Activated T-helper 17 cell treated with anti-CD3 and anti-CD28 coated beads, Interleukin-2, amount 50 U/mL, for 72 hours (primary cell): ENCODE data around the gene PDGFRB. TPM values are rescaled to one million over a fixed set of nuclear protein-coding genes. Genes with fewer than 3 reads are reported as not detected.

Source experiments
- ATAC-seq: fragments of 150-1000 bp; cut with Tn5 transposase; replicated peaks from 2 replicates; pipeline ENCODE4 v1.10.0; 2021; ENCODE audit warnings: mild to moderate bottlenecking, moderate library complexity
- H3K27ac Mint-ChIP-seq: one replicate; pipeline ENCODE4 v1.8.0; 2022; ENCODE audit warnings: mixed read lengths
- H3K27me3 Mint-ChIP-seq: one replicate; pipeline ENCODE4 v1.8.0; 2022; ENCODE audit warnings: mixed read lengths
- H3K36me3 Mint-ChIP-seq: one replicate; pipeline ENCODE4 v1.8.0; 2022; ENCODE audit warnings: low read depth, mild to moderate bottlenecking, mixed read lengths
- H3K4me1 Mint-ChIP-seq: one replicate; pipeline ENCODE4 v1.8.0; 2022; ENCODE audit warnings: mixed read lengths
- H3K4me3 Mint-ChIP-seq: one replicate; pipeline ENCODE4 v1.8.0; 2022; ENCODE audit warnings: mild to moderate bottlenecking, mixed read lengths
- H3K9me3 Mint-ChIP-seq: one replicate; pipeline ENCODE4 v1.8.0; 2022; ENCODE audit warnings: mixed read lengths
- total RNA-seq, 2 donors: library from RNA; stranded (reverse); gene quantifications; one replicate each; pipeline ENCODE4 v1.2.3, GENCODE V29; 2022

The PDGFRB gene
- total RNA-seq, 2 donors from 2014 or later = 0.26 to 0.76 TPM

GRCh38 chr5:150176745-150177477 lies 21.3 kb upstream of the PDGFRB start:
- H3K4me3 Mint-ChIP-seq = no peak overlapping the region
- no peaks in the 10 kb centered on the region for H3K4me1 Mint-ChIP-seq

DNA sequence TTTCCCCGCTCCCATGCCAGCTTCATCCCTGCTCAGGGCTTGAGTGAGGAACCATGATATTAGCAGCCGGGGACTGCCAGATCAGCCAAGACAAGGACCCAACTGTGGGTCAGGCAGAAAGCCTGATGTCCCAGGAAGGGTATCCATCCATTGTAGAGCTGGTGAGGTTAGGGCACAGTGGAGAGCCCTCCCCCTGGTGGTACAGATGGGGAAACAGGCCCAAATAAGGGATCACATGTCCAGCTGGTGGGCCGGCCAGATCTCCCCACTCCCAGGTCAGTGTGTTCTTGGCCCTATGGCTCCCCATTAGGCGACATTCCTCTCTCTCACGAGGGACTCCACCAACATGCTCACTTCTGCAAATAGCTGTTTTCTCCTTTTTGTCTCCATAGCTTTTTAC lies 19.9 kb upstream of the PDGFRB start:
- H3K4me3 Mint-ChIP-seq = no peak overlapping the region
- H3K27ac Mint-ChIP-seq = no peak overlapping the region
- no peaks in the 10 kb centered on the region for H3K9me3 Mint-ChIP-seq
- peaks cover 28% of the 10 kb centered on the region for H3K27me3 Mint-ChIP-seq
- no peaks in the 10 kb centered on the region for H3K4me1 Mint-ChIP-seq
- H3K36me3 Mint-ChIP-seq = no peaks in the 10 kb centered on the region
- no peak for ATAC-seq

More at GRCh38 chr5:150176745-150177477, 21.3 kb upstream of the PDGFRB start:
- Mint-ChIP-seq H3K27me3 (peaks cover 28% of the 10 kb centered on the region), H3K9me3 (no peaks in the 10 kb centered on the region), H3K27ac (no peak overlapping the region), H3K36me3 (no peaks in the 10 kb centered on the region)
- ATAC-seq = no peak

GRCh38 chr5:150175076-150175475 lies 19.4 kb upstream of the PDGFRB start:
- Mint-ChIP-seq H3K4me3 (no peak overlapping the region), H3K4me1 (no peaks in the 10 kb centered on the region), H3K9me3 (no peaks in the 10 kb centered on the region), H3K36me3 (no peaks in the 10 kb centered on the region), H3K27me3 (peaks cover 31% of the 10 kb centered on the region), H3K27ac (no peak overlapping the region)
- ATAC-seq = no peak

GRCh38 chr5:150174285-150174684 lies 18.6 kb upstream of the PDGFRB start:
- no peak overlapping the region for H3K4me3 Mint-ChIP-seq
- H3K9me3 Mint-ChIP-seq = no peaks in the 10 kb centered on the region
- H3K36me3 Mint-ChIP-seq = no peaks in the 10 kb centered on the region
- peaks cover 34% of the 10 kb centered on the region for H3K27me3 Mint-ChIP-seq
- ATAC-seq = no peak
- H3K4me1 Mint-ChIP-seq = no peaks in the 10 kb centered on the region
- H3K27ac Mint-ChIP-seq = no peak overlapping the region

GRCh38 chr5:150173161-150173560 lies 17.5 kb upstream of the PDGFRB start:
- ATAC-seq = no peak
- Mint-ChIP-seq H3K4me1 (no peaks in the 10 kb centered on the region), H3K36me3 (no peaks in the 10 kb centered on the region), H3K4me3 (no peak overlapping the region), H3K9me3 (no peaks in the 10 kb centered on the region), H3K27ac (no peak overlapping the region), H3K27me3 (peaks cover 38% of the 10 kb centered on the region)

- Mint-ChIP-seq H3K4me1 (no peaks in the 10 kb centered on the region), H3K27me3 (peaks cover 41% of the 10 kb centered on the region), H3K27ac (no peak overlapping the region), H3K36me3 (no peaks in the 10 kb centered on the region), H3K4me3 (no peak overlapping the region), H3K9me3 (no peaks in the 10 kb centered on the region)
- no peak for ATAC-seq
These were observed 16.9 kb upstream of the PDGFRB start for GRCh38 chr5:150172556-150172955.

- no peaks in the 10 kb centered on the region for H3K9me3 Mint-ChIP-seq
These were observed 16.5 kb upstream of the PDGFRB start for GRCh38 chr5:150172145-150172544.

GRCh38 chr5:150168864-150169263 lies 13.2 kb upstream of the PDGFRB start:
- Mint-ChIP-seq H3K36me3 (no peaks in the 10 kb centered on the region), H3K27me3 (peaks cover 45% of the 10 kb centered on the region), H3K4me1 (no peaks in the 10 kb centered on the region), H3K4me3 (no peak overlapping the region), H3K9me3 (no peaks in the 10 kb centered on the region), H3K27ac (no peak overlapping the region)
- no peak for ATAC-seq

More at GRCh38 chr5:150172145-150172544, 16.5 kb upstream of the PDGFRB start:
- no peaks in the 10 kb centered on the region for H3K4me1 Mint-ChIP-seq
- H3K27me3 Mint-ChIP-seq = peaks cover 43% of the 10 kb centered on the region
- no peak overlapping the region for H3K27ac Mint-ChIP-seq
- no peaks in the 10 kb centered on the region for H3K36me3 Mint-ChIP-seq
- ATAC-seq = no peak
- H3K4me3 Mint-ChIP-seq = no peak overlapping the region

GRCh38 chr5:150167908-150168307 lies 12.3 kb upstream of the PDGFRB start:
- Mint-ChIP-seq H3K27ac (no peak overlapping the region), H3K9me3 (no peaks in the 10 kb centered on the region), H3K27me3 (peaks cover 38% of the 10 kb centered on the region), H3K36me3 (no peaks in the 10 kb centered on the region), H3K4me3 (no peak overlapping the region), H3K4me1 (no peaks in the 10 kb centered on the region)
- ATAC-seq = no peak

DNA sequence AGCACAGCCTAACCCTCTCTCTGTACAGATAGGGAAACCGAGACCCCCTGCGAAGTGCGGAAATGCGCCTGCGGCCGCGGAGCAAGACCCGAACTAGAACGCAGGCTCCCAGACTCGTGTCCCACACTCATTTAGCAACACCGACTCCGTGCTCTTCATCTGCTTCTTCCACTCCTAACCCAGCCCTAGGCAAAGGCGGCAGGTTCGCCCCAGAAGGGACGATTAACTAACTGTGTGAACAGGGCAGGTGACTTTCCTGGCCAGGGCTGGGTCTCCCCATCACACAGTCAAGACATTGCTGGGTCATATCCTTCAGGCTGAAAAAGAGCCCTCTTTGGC lies 11.8 kb upstream of the PDGFRB start:
- no peak overlapping the region for H3K27ac Mint-ChIP-seq
- no peaks in the 10 kb centered on the region for H3K9me3 Mint-ChIP-seq
- H3K27me3 Mint-ChIP-seq = peaks cover 38% of the 10 kb centered on the region
- no peaks in the 10 kb centered on the region for H3K36me3 Mint-ChIP-seq
- no peak for ATAC-seq
- H3K4me1 Mint-ChIP-seq = no peaks in the 10 kb centered on the region
- no peak overlapping the region for H3K4me3 Mint-ChIP-seq

GRCh38 chr5:150166650-150167511 lies 11.2 kb upstream of the PDGFRB start, which contains the start of gene CDX1:
TSS of gene CDX1 (plus strand) at chr5:150166778. CDS start at chr5:150166877, 99 bp downstream.
- Mint-ChIP-seq H3K9me3 (no peaks in the 10 kb centered on the region), H3K27me3 (peaks cover 34% of the 10 kb centered on the region), H3K36me3 (no peaks in the 10 kb centered on the region), H3K27ac (no peak within 1 kb of the TSS), H3K4me3 (no peak within 1 kb of the TSS), H3K4me1 (no peaks in the 10 kb centered on the region)
- no peak for ATAC-seq

DNA sequence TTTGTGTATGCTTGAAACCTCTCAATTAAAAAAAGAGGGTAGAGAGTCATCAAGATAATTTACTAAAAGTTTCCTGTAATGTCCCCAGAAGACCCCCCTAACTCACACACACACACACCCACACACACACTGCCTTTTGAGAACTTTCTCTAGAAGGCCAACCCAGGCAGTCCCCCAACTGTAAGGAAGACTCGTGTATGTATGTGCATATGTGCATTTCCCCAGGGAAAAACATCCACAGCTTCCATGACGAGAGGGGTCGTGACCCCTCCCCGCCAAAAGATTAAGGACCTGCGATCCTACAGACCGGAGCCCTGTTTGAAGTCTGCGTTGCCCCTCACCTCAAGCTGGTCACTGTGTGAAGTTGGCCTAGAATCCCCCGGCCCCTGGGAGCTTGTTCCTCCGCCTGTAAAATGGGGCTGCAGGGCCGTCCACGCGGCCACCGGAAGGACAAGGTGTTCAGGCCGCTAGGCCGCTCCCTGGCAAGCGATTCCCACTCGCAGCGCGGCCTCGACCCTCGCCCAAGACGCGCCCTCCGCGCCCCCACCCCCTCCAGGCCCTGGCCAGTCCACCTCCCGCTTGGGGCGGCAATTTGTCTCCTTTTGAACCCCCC lies 10.5 kb upstream of the PDGFRB start:
- peaks cover 31% of the 10 kb centered on the region for H3K27me3 Mint-ChIP-seq
- no peak for ATAC-seq
- H3K36me3 Mint-ChIP-seq = no peaks in the 10 kb centered on the region
- no peaks in the 10 kb centered on the region for H3K9me3 Mint-ChIP-seq
- H3K4me3 Mint-ChIP-seq = no peak overlapping the region
- no peaks in the 10 kb centered on the region for H3K4me1 Mint-ChIP-seq
- H3K27ac Mint-ChIP-seq = no peak overlapping the region

- Mint-ChIP-seq H3K4me3 (no peak overlapping the region), H3K36me3 (no peaks in the 10 kb centered on the region), H3K9me3 (no peaks in the 10 kb centered on the region), H3K27me3 (peaks cover 25% of the 10 kb centered on the region), H3K4me1 (no peaks in the 10 kb centered on the region), H3K27ac (no peak overlapping the region)
- no peak for ATAC-seq
These were observed 8.8 kb upstream of the PDGFRB start for GRCh38 chr5:150164211-150164980.

DNA sequence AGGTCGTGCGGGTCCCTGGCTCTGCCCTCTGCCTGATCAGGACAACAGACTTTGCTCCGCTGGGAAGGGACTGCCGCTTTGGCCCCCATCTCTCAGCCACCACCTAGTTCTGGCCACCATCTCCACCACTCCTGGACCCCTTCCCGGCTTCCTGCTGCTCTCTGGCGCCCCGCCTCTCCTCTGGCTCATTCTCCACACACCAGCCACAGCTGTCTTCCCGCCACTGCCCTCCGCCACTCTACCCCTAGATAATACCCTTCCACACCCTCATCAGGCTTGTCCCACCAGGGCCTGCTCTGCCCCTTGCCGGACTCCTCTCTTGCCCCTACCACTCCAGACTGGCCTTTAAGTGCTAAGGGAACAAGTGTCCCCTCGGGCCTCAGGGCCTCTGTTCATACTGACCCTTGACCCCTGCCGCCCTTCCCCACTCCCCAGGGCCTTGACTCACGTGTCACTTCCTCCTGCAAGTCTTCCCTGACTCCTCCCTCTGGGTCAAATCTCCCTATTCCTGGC lies 8.0 kb upstream of the PDGFRB start:
- ATAC-seq = no peak
- Mint-ChIP-seq H3K27me3 (peaks cover 20% of the 10 kb centered on the region), H3K36me3 (no peaks in the 10 kb centered on the region), H3K9me3 (no peaks in the 10 kb centered on the region), H3K4me1 (no peaks in the 10 kb centered on the region), H3K4me3 (no peak overlapping the region), H3K27ac (peak overlapping the region; percentile 18)
